Fibroblast of skin of abdomen (primary cell): Measurements from ENCODE around the gene WDR11.
A peak's percentile ranks its signal among the peaks of the same experiment; 100 is the strongest.

Experiments
- DNase-seq: peaks from one replicate; pipeline ENCODE4 v3.0.0-alpha.2; 2013

Gene WDR11

GRCh38 chr10:120946497-120946896 lies 95.3 kb downstream of the WDR11 start:
- no peak for DNase-seq

- DNase-seq = peak; percentile 69
Measured at GRCh38 chr10:120948889-120949608, 97.9 kb downstream of the WDR11 start.

GRCh38 chr10:120949609-120950031 lies 98.5 kb downstream of the WDR11 start:
- no peak for DNase-seq

GRCh38 chr10:120950051-120950561 lies 98.9 kb downstream of the WDR11 start:
- DNase-seq = peak; percentile 19

GRCh38 chr10:120951288-120951687 lies 100.1 kb downstream of the WDR11 start:
- DNase-seq = no peak

- DNase-seq = no peak
Measured at GRCh38 chr10:120953897-120954296, 102.7 kb downstream of the WDR11 start.
